Cardiac muscle cell (in vitro differentiated cells and primary cell): ENCODE data around the gene GSG1. TPM values are rescaled to one million over a fixed set of nuclear protein-coding genes. Genes with fewer than 3 reads are reported as not detected.

Experiments used
- DNase-seq, 2 donors: peaks; one replicate each; pipeline versions ENCODE4 v3.0.0 to v3.0.0-alpha.2; 2010 to 2017; ENCODE audit warnings: low read depth in 1 of 2, low spot score in 1 of 2
- H3K27ac ChIP-seq: fragments of 200-600 bp; sonication (generic); 2 replicates; pipeline ENCODE4 v1.5.1; 2016
- H3K27me3 ChIP-seq: fragments of 200-600 bp; sonication (generic); 2 replicates; pipeline ENCODE4 v1.6.0; 2016; ENCODE audit warnings: control low read depth
- H3K36me3 ChIP-seq: fragments of 200-600 bp; sonication (generic); 2 replicates; pipeline ENCODE4 v1.5.1; 2016; ENCODE audit warnings: control low read depth
- H3K4me1 ChIP-seq: fragments of 200-600 bp; sonication (generic); 2 replicates; pipeline ENCODE4 v1.8.1; 2017; ENCODE audit warnings: low read depth, mild to moderate bottlenecking, mixed run types
- H3K4me3 ChIP-seq: fragments of 200-600 bp; sonication (generic); 2 replicates; pipeline ENCODE4 v1.5.1; 2016; ENCODE audit warnings: mild to moderate bottlenecking
- H3K9me3 ChIP-seq: fragments of 200-600 bp; sonication (generic); 2 replicates; pipeline ENCODE4 v1.5.1; 2017; ENCODE audit warnings: low read depth, mild to moderate bottlenecking, control low read depth
- polyA plus RNA-seq: library from polyadenylated mRNA; unstranded; fragments of >200 nt; fragmentation: Nextera tagmentation; extraction: Ambion mirVana; gene quantifications from 2 replicates; pipeline ENCODE4 v1.2.1, GENCODE V29; 2016
- total RNA-seq: library from RNA; depleted of rRNA; stranded (reverse); fragments of >200 nt; gene quantifications from 2 replicates; pipeline ENCODE4 v1.2.3, GENCODE V29; 2016
- TF ChIP-seq, protein P1 (sequence below): IDR thresholded peaks from 2 replicates; pipeline ENCODE4 v1.5.1; 2012; ENCODE audit warnings: low read depth, mild to moderate bottlenecking, low read length

GSG1 gene
- total and polyA plus RNA-seq, 2 experiments from 2014 or later, result 0.12 TPM; not detected in 1

DNA sequence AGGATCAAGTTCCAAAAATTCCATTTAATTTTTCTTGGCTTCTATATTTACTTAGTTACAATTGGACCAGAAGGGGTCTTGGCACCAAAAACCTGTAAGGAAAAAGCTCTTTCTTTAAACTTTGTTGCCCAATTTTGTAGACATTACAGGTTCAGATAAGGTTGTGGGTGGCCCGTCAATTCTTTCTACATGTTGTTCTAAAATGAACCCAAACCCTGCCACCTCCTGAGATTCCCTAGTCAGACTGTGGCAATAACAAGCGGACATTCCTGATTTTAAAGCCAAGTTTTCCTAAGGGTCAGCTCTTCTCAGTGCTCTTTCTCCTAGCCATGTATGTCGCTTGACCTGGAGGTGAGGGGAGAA, 45.0 kb upstream of the GSG1 start:
- TF ChIP-seq, protein P1, sequence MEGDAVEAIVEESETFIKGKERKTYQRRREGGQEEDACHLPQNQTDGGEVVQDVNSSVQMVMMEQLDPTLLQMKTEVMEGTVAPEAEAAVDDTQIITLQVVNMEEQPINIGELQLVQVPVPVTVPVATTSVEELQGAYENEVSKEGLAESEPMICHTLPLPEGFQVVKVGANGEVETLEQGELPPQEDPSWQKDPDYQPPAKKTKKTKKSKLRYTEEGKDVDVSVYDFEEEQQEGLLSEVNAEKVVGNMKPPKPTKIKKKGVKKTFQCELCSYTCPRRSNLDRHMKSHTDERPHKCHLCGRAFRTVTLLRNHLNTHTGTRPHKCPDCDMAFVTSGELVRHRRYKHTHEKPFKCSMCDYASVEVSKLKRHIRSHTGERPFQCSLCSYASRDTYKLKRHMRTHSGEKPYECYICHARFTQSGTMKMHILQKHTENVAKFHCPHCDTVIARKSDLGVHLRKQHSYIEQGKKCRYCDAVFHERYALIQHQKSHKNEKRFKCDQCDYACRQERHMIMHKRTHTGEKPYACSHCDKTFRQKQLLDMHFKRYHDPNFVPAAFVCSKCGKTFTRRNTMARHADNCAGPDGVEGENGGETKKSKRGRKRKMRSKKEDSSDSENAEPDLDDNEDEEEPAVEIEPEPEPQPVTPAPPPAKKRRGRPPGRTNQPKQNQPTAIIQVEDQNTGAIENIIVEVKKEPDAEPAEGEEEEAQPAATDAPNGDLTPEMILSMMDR, result no peak
- no peak for DNase-seq

DNA sequence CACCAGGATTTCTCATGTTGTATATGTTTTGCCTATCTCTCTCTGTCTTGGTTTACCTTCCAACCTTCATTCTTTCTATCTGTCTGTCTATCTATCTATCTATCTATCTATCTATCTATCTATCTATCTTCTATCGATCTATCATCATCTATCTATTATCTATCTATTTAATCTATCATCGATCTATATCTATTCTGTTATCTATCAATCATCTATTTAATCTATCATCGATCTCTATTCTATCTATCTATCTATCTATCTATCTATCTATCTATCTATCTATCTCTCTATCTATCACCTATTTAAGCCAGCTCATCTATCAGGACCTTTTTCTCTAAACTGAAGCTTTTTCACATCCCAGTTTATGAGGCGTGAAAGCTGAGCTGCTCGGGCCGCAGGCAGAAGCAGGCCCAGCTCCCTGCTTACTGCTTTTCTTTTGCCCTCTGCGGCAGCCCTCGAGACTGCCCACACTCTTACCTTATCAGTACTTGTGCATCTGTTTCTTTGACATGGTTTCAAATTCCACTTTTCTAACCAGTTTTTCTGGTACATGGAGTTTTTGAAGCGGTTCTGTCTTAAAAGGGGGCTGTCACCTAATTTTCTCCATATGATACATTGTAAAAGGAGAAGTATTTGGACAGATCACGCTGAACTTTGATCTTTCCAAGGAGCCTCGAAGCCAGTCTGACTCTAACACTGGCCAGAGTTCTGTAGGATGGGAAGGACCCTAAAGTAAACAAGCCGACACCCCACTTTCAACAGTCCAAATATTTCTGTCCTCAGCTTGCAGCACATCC, 44.4 kb upstream of the GSG1 start:
- TF ChIP-seq, protein P1, result no peak
- H3K27ac ChIP-seq, result no peak overlapping the region
- H3K36me3 ChIP-seq, result no peaks in the 10 kb centered on the region
- H3K27me3 ChIP-seq, result no peaks in the 10 kb centered on the region
- peaks cover 8% of the 10 kb centered on the region for H3K4me1 ChIP-seq
- no peaks in the 10 kb centered on the region for H3K9me3 ChIP-seq
- DNase-seq, result no peak
- H3K4me3 ChIP-seq, result no peak overlapping the region

More for the DNA sequence above, 45.0 kb upstream of the GSG1 start:
- Histone ChIP-seq H3K36me3 (no peaks in the 10 kb centered on the region), H3K4me1 (peaks cover 8% of the 10 kb centered on the region), H3K27ac (no peak overlapping the region), H3K9me3 (no peaks in the 10 kb centered on the region), H3K27me3 (no peaks in the 10 kb centered on the region), H3K4me3 (no peak overlapping the region)

DNA sequence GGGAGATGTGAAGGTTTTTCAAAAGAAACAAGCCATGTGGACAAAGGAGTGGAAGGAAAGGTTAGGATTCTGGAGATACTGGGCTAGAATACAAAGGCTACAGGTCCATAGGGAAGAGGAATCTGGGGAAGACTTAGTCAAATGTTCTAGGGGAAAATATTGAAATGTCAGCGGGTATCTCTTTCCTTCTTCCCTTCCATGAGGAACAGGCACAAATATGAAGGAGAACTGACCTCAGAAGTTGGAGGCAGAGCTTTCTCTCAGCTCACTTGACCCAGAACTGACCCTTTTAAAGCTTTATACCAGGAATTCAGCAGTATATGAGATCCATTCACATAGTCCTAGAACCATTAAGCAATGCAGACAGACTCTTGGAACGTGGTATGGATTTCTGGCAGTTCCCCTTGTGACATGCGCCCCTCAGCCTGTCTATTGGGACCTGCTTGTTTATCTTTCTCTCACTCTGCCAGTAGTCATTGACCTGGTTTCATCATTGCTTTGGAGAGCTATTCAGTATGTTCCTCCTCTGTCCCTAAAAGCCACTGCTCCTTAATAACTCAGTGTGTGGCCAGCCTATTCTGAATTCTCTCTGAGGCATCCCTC, 43.0 kb upstream of the GSG1 start:
- TF ChIP-seq, protein P1, result no peak
- H3K4me3 ChIP-seq, result no peak overlapping the region
- H3K36me3 ChIP-seq, result no peaks in the 10 kb centered on the region
- H3K4me1 ChIP-seq, result peaks cover 8% of the 10 kb centered on the region
- no peaks in the 10 kb centered on the region for H3K9me3 ChIP-seq
- H3K27me3 ChIP-seq, result no peaks in the 10 kb centered on the region
- no peak for DNase-seq
- no peak overlapping the region for H3K27ac ChIP-seq

DNA sequence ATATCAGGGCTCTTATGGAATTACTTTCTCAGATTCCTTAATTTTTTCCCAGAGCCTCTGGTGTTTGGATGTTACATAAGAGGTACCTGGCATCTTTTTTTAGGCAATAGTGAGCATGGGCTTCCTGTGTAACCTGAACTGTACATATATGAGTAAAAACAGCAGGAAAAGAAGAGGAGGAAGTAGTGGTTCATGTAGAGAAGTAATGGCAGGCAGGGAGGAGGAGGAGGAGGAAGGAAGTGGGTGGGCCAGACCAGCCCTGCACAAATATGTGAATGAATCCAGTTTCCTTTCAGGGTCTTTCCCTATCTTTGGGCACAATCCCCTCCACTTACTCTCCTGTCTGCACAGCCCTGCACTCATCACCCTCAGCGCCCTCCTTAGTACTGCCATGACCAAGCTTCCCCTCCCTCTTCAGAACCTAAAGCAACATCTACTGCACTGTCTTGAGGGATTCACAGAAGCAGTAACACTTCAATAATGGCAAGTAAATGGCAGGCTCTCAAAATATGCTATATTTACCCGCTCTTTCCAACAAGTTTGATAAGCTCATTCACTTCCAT, 40.9 kb upstream of the GSG1 start:
- Histone ChIP-seq H3K4me1 (peaks cover 8% of the 10 kb centered on the region), H3K27me3 (no peaks in the 10 kb centered on the region)

DNA sequence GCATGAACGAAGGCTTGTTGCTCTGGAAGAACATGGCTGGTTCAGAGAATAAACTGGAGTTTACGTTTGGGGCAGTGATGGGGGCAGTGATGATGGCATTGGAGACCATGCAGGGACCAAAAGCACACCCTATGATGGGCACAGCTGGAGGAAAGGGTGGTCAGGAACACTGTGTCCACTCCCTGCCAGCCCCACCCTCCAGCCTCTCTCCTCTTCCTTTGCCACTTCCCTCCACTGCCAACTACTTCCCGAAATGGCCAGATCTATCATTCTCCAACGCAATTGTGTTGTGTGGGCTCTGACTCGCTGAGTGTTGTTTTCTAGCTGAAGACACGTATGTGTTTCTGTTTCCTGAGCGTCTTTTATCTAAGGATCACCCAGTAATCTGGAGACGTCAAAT, 39.3 kb upstream of the GSG1 start:
- Histone ChIP-seq H3K36me3 (no peaks in the 10 kb centered on the region), H3K4me3 (no peak overlapping the region), H3K9me3 (no peaks in the 10 kb centered on the region), H3K4me1 (peaks cover 8% of the 10 kb centered on the region), H3K27me3 (no peaks in the 10 kb centered on the region), H3K27ac (no peak overlapping the region)
- TF ChIP-seq, protein P1, result no peak
- no peak for DNase-seq

More for the DNA sequence above, 40.9 kb upstream of the GSG1 start:
- TF ChIP-seq, protein P1, result no peak
- DNase-seq, result no peak
- H3K27ac ChIP-seq, result peak overlapping the region; percentile 4
- H3K36me3 ChIP-seq, result no peaks in the 10 kb centered on the region
- no peak overlapping the region for H3K4me3 ChIP-seq
- no peaks in the 10 kb centered on the region for H3K9me3 ChIP-seq
